Measurements from ENCODE around the gene CAPN14.

CAPN14 gene

DNA sequence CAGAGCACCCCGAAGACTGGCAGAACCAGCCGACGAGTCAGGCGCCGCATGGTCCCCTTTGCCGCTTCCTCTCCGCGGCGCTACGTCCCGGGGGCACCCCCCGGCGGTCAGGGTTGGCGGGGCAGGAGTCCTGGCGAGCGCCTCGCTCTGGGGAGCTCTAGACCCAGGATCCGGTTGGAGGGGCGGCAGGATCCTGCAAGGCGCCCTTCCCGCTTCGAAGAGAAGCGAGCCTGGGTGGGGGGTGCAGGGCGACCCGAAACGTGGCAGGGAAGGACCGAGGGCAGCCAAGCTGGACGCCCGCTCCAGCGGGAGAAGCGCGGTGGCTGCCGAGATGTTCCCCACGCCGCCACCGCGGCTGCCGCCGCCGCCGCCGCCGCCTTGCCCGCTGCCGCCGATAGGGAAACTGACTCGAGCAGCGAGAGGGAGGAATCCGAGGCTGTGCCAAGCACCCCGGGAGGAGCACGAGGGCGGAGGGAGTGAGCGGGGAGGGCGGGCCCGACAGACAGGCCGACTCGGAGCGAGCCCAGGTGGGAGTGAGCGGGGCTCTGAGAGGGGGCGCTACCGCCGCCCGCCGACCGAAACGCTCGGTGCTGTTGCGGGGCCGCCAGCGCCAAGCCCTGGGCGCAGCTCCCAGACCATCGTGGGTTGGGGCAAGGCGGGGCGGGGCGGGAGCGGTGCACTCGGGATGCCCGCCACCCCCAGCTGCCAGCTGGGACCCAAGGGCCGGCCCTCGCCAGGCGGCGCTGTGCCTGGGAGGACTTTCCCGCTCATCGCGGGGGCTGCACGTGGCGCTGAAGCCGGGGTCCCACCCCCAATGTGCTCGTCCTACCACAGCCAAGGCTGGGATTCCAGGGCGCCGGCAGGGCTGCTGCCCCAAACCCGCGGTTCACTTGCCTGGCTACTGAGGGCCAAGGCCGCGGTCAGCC lies 79.0 kb downstream of the CAPN14 start, which contains the start of gene GALNT14 (continued):
- TF ChIP-seq, protein P1, sequence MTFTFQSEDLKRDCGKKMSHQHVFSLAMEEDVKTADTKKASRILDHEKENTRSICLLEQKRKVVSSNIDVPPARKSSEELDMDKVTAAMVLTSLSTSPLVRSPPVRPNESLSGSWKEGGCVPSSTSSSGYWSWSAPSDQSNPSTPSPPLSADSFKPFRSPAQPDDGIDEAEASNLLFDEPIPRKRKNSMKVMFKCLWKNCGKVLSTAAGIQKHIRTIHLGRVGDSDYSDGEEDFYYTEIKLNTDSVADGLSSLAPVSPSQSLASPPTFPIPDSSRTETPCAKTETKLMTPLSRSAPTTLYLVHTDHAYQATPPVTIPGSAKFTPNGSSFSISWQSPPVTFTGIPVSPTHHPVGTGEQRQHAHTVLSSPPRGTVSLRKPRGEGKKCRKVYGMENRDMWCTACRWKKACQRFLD (tag by site-specific recombination; IDR thresholded peaks at IDR 0.05) = no peak
- TF ChIP-seq, protein P2, sequence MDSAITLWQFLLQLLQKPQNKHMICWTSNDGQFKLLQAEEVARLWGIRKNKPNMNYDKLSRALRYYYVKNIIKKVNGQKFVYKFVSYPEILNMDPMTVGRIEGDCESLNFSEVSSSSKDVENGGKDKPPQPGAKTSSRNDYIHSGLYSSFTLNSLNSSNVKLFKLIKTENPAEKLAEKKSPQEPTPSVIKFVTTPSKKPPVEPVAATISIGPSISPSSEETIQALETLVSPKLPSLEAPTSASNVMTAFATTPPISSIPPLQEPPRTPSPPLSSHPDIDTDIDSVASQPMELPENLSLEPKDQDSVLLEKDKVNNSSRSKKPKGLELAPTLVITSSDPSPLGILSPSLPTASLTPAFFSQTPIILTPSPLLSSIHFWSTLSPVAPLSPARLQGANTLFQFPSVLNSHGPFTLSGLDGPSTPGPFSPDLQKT (IDR thresholded peaks at IDR 0.05; ENCODE audit: borderline replicate concordance, low read depth, low read length) = no peak
- TF ChIP-seq, protein P3, sequence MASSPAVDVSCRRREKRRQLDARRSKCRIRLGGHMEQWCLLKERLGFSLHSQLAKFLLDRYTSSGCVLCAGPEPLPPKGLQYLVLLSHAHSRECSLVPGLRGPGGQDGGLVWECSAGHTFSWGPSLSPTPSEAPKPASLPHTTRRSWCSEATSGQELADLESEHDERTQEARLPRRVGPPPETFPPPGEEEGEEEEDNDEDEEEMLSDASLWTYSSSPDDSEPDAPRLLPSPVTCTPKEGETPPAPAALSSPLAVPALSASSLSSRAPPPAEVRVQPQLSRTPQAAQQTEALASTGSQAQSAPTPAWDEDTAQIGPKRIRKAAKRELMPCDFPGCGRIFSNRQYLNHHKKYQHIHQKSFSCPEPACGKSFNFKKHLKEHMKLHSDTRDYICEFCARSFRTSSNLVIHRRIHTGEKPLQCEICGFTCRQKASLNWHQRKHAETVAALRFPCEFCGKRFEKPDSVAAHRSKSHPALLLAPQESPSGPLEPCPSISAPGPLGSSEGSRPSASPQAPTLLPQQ (tag by site-specific recombination; IDR thresholded peaks at IDR 0.05) = peak; percentile 84
- TF ChIP-seq ZNF174 (tag by site-specific recombination; IDR thresholded peaks at IDR 0.05) = no peak
- TF ChIP-seq EGR2 (tag by site-specific recombination; IDR thresholded peaks at IDR 0.05; ENCODE audit: low read depth) = peak; percentile 73
- no peak for TF ChIP-seq GFI1B (tag by site-specific recombination; IDR thresholded peaks at IDR 0.05)
- peak; percentile 81 for TF ChIP-seq ZBTB17 (tag by site-specific recombination; IDR thresholded peaks at IDR 0.05)
- TF ChIP-seq, protein P4, sequence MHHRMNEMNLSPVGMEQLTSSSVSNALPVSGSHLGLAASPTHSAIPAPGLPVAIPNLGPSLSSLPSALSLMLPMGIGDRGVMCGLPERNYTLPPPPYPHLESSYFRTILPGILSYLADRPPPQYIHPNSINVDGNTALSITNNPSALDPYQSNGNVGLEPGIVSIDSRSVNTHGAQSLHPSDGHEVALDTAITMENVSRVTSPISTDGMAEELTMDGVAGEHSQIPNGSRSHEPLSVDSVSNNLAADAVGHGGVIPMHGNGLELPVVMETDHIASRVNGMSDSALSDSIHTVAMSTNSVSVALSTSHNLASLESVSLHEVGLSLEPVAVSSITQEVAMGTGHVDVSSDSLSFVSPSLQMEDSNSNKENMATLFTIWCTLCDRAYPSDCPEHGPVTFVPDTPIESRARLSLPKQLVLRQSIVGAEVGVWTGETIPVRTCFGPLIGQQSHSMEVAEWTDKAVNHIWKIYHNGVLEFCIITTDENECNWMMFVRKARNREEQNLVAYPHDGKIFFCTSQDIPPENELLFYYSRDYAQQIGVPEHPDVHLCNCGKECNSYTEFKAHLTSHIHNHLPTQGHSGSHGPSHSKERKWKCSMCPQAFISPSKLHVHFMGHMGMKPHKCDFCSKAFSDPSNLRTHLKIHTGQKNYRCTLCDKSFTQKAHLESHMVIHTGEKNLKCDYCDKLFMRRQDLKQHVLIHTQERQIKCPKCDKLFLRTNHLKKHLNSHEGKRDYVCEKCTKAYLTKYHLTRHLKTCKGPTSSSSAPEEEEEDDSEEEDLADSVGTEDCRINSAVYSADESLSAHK (tag by site-specific recombination; IDR thresholded peaks at IDR 0.05) = no peak
- no peak; the same call in 1 of the 2 replicates for TF ChIP-seq ZNF596 (tag by site-specific recombination; IDR thresholded peaks at IDR 0.05)
- TF ChIP-seq KLF10 (tag by site-specific recombination; IDR thresholded peaks at IDR 0.05) = peak; percentile 29; the same call in 1 of the 2 replicates
- TF ChIP-seq ZNF514 (tag by site-specific recombination; IDR thresholded peaks at IDR 0.05) = no peak
- TF ChIP-seq ZSCAN23 (tag by site-specific recombination; IDR thresholded peaks at IDR 0.05) = no peak
- TF ChIP-seq ZNF777 (tag by site-specific recombination; IDR thresholded peaks at IDR 0.05; ENCODE audit: borderline replicate concordance) = no peak
- TF ChIP-seq, protein P5, sequence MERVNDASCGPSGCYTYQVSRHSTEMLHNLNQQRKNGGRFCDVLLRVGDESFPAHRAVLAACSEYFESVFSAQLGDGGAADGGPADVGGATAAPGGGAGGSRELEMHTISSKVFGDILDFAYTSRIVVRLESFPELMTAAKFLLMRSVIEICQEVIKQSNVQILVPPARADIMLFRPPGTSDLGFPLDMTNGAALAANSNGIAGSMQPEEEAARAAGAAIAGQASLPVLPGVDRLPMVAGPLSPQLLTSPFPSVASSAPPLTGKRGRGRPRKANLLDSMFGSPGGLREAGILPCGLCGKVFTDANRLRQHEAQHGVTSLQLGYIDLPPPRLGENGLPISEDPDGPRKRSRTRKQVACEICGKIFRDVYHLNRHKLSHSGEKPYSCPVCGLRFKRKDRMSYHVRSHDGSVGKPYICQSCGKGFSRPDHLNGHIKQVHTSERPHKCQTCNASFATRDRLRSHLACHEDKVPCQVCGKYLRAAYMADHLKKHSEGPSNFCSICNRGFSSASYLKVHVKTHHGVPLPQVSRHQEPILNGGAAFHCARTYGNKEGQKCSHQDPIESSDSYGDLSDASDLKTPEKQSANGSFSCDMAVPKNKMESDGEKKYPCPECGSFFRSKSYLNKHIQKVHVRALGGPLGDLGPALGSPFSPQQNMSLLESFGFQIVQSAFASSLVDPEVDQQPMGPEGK (tag by site-specific recombination; IDR thresholded peaks at IDR 0.05) = peak; percentile 60
- no peak for TF ChIP-seq ZFP3 (tag by site-specific recombination; IDR thresholded peaks at IDR 0.05; ENCODE audit: low read depth)
- peak; percentile 56; the same call in 1 of the 2 replicates for TF ChIP-seq ZNF423 (tag by site-specific recombination; IDR thresholded peaks at IDR 0.05)
- TF ChIP-seq ZBTB21 (tag by site-specific recombination; IDR thresholded peaks at IDR 0.05) = no peak
- TF ChIP-seq FEZF1 (tag by site-specific recombination; IDR thresholded peaks at IDR 0.05) = no peak
- TF ChIP-seq, protein P6, sequence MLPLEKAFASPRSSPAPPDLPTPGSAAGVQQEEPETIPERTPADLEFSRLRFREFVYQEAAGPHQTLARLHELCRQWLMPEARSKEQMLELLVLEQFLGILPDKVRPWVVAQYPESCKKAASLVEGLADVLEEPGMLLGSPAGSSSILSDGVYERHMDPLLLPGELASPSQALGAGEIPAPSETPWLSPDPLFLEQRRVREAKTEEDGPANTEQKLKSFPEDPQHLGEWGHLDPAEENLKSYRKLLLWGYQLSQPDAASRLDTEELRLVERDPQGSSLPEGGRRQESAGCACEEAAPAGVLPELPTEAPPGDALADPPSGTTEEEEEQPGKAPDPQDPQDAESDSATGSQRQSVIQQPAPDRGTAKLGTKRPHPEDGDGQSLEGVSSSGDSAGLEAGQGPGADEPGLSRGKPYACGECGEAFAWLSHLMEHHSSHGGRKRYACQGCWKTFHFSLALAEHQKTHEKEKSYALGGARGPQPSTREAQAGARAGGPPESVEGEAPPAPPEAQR (tag by site-specific recombination; IDR thresholded peaks at IDR 0.05) = no peak
- TF ChIP-seq ZBTB1 (tag by site-specific recombination; IDR thresholded peaks at IDR 0.05) = no peak
- TF ChIP-seq, protein P7, sequence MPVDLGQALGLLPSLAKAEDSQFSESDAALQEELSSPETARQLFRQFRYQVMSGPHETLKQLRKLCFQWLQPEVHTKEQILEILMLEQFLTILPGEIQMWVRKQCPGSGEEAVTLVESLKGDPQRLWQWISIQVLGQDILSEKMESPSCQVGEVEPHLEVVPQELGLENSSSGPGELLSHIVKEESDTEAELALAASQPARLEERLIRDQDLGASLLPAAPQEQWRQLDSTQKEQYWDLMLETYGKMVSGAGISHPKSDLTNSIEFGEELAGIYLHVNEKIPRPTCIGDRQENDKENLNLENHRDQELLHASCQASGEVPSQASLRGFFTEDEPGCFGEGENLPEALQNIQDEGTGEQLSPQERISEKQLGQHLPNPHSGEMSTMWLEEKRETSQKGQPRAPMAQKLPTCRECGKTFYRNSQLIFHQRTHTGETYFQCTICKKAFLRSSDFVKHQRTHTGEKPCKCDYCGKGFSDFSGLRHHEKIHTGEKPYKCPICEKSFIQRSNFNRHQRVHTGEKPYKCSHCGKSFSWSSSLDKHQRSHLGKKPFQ (tag by site-specific recombination; IDR thresholded peaks at IDR 0.05) = no peak
- no peak for TF ChIP-seq ZNF10 (tag by site-specific recombination; IDR thresholded peaks at IDR 0.05)
- peak; percentile 62 for TF ChIP-seq GLIS1 (tag by site-specific recombination; IDR thresholded peaks at IDR 0.05)
- TF ChIP-seq ZNF585B (tag by site-specific recombination; IDR thresholded peaks at IDR 0.05) = no peak
- no peak for TF ChIP-seq ZNF19 (tag by site-specific recombination; IDR thresholded peaks at IDR 0.05; ENCODE audit: low read depth)
- no peak for TF ChIP-seq ZNF248 (tag by site-specific recombination; IDR thresholded peaks at IDR 0.05)
- peak; percentile 96 for TF ChIP-seq ZNF341 (tag by site-specific recombination; IDR thresholded peaks at IDR 0.05; ENCODE audit: low read depth)
- no peak for TF ChIP-seq ZNF624 (tag by site-specific recombination; IDR thresholded peaks at IDR 0.05)
